HG03060 (cell line): ENCODE data around the gene PTPRJ.
A peak's percentile ranks its signal among the peaks of the same experiment; 100 is the strongest.

Experiments
- ATAC-seq: cut with Tn5 transposase; IDR thresholded peaks from one replicate; pipeline ENCODE4 v1.9.1; 2021; ENCODE audit warnings: low read depth, moderate number of reproducible peaks; ENCODE audit not compliant: unreplicated experiment

PTPRJ gene

DNA sequence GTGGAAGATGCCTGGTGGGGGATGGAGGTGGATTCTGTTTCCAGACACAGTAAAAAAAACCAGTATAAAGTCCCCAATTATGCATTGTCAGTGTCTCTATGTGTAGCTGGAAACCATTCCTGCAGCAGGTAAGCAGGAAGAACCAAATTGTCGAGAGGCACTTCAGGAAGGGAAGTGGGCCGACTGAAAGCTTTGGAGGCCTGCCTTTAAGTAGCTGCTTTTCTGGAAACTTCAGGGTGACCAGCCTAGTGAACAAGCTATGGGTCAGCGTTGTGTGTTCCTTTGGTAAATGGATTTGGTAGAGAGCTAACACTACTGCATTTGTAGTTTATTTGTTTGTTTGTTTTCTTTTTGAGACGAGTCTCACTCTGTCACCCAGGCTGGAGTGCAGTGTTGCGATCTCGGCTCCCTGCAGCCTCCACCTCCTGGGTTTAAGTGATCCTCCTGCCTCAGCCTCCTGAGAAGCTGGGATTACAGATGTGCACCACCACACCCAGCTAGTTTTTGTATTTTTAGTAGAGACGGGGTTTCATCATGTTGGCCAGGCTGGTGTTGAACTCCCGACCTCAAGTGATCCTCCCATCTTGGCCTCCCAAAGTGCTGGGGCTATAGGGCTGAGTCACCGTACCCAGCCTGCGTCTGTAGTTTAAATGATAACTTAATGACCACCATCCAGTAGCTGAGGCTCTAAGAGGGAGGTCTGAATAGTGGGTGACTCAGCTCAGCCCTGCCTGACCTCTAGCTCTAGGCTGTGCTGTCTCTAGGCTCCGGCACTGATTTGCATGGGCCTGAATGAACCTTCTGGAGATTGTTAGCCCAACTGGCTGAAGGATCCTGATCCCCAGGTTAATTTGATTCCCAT is 12.8 kb downstream of the PTPRJ start:
- no peak for ATAC-seq

- ATAC-seq, result no peak
These were observed 14.1 kb downstream of the PTPRJ start for GRCh38 chr11:47994417-47994816.

DNA sequence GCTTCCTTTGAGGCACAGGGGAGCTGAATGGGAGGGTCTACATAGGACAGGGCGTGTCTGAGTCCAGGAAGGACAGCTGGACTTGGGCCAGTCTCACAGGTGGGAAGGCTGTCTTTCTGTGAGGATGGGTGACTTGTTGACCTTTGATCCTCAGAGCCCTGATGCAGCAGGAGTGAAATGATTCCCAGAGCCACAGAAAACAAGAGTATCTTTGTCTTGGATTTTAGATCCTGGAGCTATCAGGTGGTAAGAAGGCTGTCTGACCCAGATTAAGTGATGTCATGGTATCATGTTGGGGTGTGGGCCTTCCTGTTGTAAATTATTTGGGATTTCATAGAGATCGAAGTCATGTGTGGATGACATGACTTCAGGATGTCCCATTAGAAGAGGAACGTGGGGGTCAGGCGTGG is 15.0 kb downstream of the PTPRJ start:
- no peak for ATAC-seq

- no peak for ATAC-seq
These were observed 17.0 kb downstream of the PTPRJ start for GRCh38 chr11:47997063-47998053.

DNA sequence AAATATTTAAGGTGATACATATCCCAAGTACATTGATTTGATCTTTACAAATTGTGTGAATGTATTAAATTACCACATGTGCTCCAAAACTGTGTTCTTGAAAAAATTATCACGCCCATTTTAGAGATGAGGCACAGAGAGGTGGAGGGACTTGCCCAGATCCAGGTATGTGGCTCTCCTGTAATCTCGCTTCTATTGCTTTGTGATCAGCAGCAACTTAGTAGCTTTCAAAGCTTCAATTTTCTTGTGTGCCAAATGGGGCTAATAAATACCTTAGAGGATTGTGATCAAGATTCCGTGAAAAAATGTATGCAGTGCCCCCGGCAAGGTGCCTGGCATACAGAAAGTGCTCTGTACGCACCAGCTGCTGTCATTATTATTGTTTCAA is 18.0 kb downstream of the PTPRJ start:
- no peak for ATAC-seq

- ATAC-seq, result no peak
These were observed 18.5 kb downstream of the PTPRJ start for GRCh38 chr11:47998733-47999359.

- no peak for ATAC-seq
These were observed 20.1 kb downstream of the PTPRJ start for GRCh38 chr11:48000432-48000831.

- ATAC-seq, result peak; percentile 88
These were observed 21.2 kb downstream of the PTPRJ start for GRCh38 chr11:48001438-48002021.

GRCh38 chr11:48002561-48002960 is 22.2 kb downstream of the PTPRJ start:
- ATAC-seq, result no peak

GRCh38 chr11:48003926-48004325 is 23.6 kb downstream of the PTPRJ start:
- ATAC-seq, result no peak

GRCh38 chr11:48004456-48004855 is 24.1 kb downstream of the PTPRJ start:
- no peak for ATAC-seq

- ATAC-seq, result no peak
These were observed 24.8 kb downstream of the PTPRJ start for GRCh38 chr11:48005136-48005535.

DNA sequence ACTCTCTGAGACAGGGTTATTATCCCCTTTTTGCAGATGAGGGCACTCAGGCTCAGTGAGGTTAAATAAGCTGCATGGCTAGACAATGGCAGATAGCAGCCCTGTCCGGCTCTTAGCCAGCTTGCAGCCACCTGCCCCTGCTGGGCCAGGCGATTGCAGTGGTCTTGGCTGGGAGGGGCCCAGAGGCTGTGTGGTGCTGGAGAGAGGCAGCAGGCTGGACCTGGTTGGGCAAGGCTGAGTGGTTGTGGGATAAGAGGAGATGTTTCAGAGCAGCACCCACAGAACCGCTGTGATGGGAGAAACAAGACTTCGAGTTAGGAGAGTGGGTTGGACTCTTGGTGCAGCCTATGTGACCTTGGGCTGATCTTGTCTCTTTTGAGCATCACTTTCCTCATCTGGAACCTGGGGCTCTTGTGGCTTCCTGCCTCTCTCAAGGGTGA is 25.5 kb downstream of the PTPRJ start:
- no peak for ATAC-seq

DNA sequence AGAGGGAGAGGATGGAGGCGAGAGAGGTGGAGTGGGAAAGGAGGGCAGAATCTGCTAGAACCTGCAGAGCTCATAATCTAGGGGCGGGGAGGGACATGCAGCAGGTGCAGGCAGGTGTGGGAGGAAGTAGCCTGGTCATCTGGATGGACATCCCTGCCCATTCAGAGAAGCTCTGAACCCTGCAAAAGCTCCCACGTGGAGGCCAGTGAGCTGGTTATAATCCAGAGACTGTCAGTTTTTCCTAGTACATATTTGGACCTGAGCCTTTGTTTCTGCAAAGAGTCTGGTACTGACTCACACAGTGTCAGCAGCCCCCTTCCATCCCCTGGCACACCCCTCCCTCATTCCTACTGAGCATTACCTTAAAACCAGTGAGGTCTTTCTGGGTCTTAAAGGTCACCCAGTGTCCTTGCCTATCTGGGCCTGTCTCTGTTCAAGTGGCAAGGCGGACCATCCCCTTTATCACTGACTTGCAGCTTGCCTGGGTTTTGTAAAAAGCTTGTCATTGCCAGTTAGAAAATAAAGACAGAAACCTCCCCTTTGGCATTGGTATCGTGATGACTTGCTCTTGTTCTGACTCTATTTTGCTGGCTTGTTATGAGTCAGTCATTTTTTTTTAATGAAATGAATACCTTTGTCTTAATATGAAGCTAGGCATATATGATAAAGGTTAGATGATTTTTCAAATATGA is 26.1 kb downstream of the PTPRJ start:
- peak; percentile 62 for ATAC-seq

DNA sequence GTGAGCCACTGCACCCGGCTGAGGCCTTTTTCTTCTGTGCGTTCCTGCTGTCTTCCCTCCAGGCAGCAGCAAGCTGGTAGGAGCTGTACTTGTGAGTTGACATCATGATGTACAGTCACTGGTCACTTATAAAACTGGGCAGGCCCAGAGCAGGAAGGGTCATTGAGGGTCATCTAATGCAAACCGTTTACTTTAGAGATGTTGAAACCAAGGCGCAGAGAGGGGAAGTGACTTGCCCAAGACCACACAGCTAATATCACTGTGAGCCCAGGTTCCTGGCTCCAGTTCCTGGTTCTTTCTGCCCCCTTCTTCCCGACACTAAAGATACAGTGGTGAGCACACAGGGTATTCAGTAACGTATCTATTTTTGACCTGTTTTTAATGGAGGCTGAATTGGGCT is 27.3 kb downstream of the PTPRJ start:
- no peak for ATAC-seq

GRCh38 chr11:48008951-48009270 is 28.6 kb downstream of the PTPRJ start:
- no peak for ATAC-seq

- ATAC-seq, result no peak
These were observed 30.9 kb downstream of the PTPRJ start for GRCh38 chr11:48011102-48011797.

GRCh38 chr11:48011798-48012391 is 31.5 kb downstream of the PTPRJ start:
- no peak for ATAC-seq

DNA sequence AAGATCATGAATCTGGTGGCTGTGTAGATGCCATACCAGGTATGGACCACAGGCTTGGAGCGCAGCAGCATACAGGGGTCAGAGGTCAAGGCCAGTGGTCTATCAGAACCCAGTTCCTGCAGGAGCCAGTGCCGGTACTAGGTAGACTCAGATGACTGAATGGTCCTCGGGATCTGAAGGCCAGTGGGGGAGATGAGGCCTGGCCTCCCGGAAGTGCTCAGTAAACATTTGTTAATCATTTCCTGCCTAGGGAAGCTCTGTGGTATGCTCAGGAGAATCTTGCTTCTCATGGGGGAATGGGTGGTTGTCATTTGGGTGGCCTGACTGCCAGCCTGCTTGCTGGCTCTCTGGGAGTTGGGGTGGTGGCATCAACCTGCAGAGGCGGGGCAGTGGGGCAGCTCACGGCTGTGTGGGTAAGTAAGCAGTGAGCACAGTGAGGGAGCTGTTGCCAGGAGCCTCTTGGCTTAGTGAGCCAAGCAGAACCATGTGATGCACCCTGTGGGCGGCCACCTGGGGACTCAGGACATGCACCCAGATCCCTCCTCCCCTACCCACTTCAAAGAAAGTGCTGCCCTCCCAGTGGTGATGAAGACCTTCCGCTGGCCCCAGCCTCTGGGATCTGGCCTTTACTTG is 33.0 kb downstream of the PTPRJ start:
- ATAC-seq, result peak; percentile 51
